G401 (cell line): Measurements from ENCODE around the gene CSNK1G2. TPM values are rescaled to one million over a fixed set of nuclear protein-coding genes. Genes with fewer than 3 reads are reported as not detected.

Experiments
- DNase-seq: peaks from one replicate; pipeline ENCODE4 v3.0.0-alpha.2; 2015; ENCODE audit warnings: low spot score
- in situ Hi-C: cut with HindIII; loops from 2 replicates; pipeline ENCODE4 v1.10.0; 2016; ENCODE audit warnings: low sequenced_read_pairs, mixed read lengths
- total RNA-seq: library from RNA; depleted of rRNA; stranded (reverse); fragments of >200 nt; shearing (Covaris generic); gene quantifications from 2 replicates; pipeline ENCODE4 v1.2.3, GENCODE V29; 2014; rRNA removed

Gene CSNK1G2
- 74.7 and 81.9 TPM in 2 replicates for total RNA-seq

DNA sequence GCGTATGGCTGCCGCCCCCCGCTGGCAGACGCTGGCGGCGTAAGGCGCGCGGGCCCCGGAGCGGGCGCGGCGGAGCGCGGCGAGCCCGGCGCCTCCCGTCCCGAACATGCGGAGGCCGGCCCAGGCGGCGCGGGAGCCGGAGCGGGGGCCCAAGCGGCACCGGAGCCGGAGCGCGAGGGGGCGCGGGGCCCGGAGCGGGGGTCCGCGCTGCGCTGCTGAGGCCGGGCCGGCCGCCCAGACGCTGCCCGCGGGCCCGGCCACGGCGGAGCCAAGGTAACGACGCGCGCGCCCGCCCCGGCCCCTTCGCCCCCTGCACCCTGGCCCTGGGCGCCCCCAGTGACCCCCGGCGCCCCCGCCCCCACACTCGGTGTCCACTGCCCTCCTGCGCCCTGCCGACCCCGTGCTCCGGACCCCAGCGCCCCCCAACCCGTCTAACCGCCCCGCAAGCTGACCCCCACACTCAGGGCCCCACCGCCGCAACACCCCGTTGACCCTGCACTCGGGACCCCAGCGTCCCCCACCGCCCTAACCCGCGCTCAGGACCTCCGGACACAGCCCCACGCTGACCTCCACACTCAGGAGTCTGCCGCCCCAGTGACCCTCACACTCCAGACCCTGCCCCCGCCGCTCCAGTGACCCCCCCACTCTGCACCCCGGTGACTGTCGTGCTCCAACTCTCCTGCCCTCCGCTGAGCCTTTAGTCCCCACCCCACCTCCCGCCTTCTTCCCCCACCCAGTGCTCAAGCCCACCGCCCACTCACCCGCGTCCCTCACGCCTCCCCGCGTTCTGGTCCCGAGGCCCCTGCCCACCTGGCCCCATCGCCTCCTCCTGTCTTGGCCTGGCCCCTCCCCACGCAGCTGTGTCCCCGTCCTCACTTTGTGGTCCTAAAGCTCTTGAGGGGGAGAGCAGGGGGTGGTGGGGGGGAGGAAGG, at the start of gene CSNK1G2:
CSNK1G2 (plus strand) TSS at position 27 of the 932 bp plus-strand sequence. CDS start 28,601 bp downstream, outside the sequence.
- DNase-seq: no peak
- in situ Hi-C loops: no loop called here

DNA sequence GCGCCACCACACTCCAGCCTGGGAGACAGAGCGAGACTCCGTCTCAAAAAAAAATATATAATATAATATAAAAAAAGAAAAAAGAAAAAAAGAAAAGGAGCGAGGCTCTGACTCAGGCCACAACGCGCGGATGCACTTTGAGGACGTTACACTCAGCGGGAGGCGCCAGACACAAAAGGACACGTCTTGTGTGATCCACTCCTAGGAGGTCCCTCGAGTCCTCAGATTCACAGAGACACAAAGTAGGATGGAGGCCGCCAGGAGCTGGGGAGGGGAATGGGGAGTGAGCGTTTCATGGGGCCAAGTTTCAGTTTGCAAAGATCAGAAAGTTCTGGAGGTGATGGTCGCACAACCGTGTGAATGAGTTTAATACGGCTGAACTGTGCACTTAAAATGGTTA, 47.2 kb upstream of the CSNK1G2 start:
- in situ Hi-C loops: no loop called here
- DNase-seq: no peak

GRCh38 chr19:1896508-1896907, 44.5 kb upstream of the CSNK1G2 start:
- no peak for DNase-seq
- in situ Hi-C loops: no loop called here

GRCh38 chr19:1901940-1902404, 39.0 kb upstream of the CSNK1G2 start:
- no peak for DNase-seq
- in situ Hi-C loops: no loop called here

GRCh38 chr19:1902923-1903322, 38.0 kb upstream of the CSNK1G2 start:
- in situ Hi-C loops: no loop called here
- DNase-seq: no peak

DNA sequence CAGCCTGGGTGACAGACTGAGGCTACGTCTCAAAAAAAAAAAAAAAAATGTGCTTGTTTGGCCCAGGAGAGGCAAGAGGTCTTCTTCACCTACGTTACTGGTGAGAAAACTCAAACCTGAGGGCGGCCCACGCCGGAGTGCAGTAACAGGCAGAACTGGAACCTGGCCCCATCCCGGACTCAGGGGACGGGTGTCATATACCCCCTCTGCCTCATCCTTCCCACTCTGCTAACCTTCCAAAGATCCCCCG, 36.2 kb upstream of the CSNK1G2 start:
- DNase-seq: no peak
- in situ Hi-C loops: no loop called here

GRCh38 chr19:1905110-1905862, 35.7 kb upstream of the CSNK1G2 start, which contains the start of the genes ADAT3 and SCAMP4:
TSS of gene ADAT3 (plus strand) at chr19:1905399. CDS start at chr19:1912048, 6,649 bp downstream.
TSS of gene SCAMP4 (plus strand) at chr19:1905399. CDS start at chr19:1915020, 9,621 bp downstream.
- in situ Hi-C loops: no loop called here
- peak; percentile 98 for DNase-seq

DNA sequence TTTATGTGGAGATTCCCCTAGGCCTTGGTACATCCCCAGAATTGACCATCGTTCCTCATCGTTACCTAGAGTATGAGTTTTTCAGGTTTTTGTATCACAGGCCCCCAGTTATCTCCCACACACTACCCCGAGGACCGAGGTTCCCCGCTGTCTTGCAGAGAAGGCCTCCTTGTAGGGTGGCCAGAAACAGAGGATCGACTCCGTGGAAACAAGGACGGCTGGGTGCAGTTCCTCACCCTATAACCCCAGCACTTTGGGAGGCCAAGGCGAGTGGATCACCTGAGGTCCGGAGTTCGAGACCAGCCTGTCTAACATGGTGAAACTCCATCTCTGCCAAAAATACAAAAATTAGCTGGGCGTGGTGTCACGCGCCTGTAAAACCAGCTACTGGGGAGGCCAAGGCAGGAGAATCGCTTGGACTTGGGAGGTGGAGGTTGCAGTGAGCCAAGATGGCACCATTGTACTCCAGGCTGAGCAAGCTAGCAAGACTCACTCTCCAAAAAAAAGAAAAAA, 35.1 kb upstream of the CSNK1G2 start:
- in situ Hi-C loops: no loop called here

DNA sequence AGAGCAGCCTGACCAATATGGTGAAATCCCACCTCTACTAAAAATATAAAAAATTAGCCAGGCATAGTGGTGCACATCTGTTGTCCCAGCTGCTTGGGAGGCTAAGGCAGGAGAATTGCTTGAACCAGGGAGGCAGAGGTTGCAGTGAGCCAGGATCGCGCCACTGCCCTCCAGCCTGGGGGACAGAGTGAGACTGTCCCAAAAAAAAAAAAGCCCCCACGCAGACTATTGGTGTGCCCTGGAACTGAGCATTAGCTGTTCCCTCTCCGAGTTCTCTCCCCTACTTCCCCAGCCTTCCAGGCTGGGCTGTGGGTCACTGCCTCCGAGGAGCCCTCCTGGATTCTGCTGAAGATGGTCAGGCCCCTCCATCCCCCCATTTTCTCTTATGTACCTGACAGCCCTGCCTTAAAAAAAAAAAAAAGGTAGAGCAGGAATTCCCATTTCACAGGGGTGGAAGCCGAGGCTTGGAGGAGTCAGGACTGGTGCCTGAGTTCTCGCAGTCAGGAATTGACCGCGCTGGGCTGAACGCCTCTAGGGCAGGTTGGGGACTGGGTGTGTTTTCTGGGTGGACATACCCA, 33.9 kb upstream of the CSNK1G2 start:
- DNase-seq: no peak
- in situ Hi-C loops: no loop called here

More for the DNA sequence above, 35.1 kb upstream of the CSNK1G2 start:
- no peak for DNase-seq

DNA sequence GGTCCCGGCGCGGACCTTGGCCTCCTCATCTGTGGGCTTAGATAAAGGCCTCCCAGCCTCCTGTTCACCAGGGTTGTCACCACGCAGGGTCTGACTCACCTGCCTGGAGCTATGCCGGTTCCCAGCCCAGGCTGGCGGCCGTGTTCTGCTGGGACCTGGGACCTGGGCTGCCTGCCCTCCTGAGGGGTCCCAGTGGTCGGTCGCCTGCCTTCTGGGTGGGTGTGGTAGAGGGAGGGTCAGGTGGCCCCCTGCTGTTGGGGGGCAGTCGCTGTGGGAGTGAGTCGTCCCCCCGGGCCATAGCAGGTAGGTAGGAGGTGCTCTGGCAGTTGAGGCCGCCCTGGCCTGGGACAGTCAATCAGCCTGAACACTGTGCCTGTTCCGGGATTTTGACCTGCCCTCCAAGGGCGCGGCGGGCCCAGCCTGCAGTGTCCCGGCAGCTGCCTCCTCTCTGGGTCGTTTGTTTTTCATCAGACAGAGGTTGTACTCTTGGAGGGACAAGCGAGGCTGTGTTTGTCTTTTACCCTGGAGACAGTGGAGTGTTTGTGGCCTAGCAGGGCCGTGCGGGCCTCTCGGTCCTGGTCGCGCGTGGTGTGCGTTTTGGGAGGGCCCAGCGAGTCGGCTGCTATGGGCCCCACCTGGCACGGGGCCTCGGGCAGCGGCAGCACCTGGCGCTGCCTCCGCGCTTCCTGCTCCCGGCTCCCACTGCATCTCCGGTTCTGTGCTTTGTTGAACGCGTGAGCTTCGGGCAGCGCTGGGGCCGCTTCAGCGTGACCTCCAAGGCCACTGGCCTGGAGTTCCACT, 33.2 kb upstream of the CSNK1G2 start:
- in situ Hi-C loops: no loop called here
- DNase-seq: no peak

DNA sequence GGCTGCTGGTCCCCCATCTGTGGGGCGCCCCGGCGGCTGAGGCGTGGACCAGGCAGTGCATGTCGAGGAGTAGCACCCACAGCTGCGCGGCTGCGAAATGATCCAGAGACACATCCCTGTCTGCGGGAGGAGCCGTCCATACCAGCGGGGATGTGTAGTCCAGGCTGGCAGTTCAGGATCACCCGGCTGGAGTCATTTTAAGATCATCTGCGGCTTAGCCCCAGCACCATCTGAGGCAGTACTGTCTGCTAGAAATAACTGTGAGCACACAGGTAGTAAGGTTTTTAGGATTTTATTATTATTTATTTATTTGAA, 32.7 kb upstream of the CSNK1G2 start:
- in situ Hi-C loops: no loop called here

GRCh38 chr19:1909761-1910080, 31.3 kb upstream of the CSNK1G2 start:
- no peak for DNase-seq
- in situ Hi-C loops: no loop called here

More for the DNA sequence above, 32.7 kb upstream of the CSNK1G2 start:
- no peak for DNase-seq

GRCh38 chr19:1910177-1910576, 30.8 kb upstream of the CSNK1G2 start:
- in situ Hi-C loops: no loop called here
- DNase-seq: peak; percentile 69

DNA sequence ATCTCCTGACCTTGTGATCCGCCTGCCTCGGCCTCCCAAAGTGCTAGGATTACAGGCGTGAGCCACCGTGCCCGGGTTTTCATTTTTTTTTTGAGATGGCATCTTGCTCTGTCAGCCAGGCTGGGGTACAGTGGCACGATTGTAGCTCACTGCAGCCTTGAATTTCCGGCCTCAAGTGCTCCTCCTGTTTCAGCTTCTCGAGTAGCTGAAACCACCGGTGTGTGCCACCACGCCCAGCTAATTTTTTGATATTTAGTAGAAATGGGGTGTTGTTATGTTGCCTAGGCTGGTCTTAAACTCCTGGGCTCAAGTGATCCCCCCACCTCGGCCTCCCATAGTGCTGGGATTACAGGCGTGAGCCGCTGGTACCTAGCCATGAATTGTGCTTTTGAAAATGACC, 29.9 kb upstream of the CSNK1G2 start:
- no peak for DNase-seq
- in situ Hi-C loops: no loop called here

DNA sequence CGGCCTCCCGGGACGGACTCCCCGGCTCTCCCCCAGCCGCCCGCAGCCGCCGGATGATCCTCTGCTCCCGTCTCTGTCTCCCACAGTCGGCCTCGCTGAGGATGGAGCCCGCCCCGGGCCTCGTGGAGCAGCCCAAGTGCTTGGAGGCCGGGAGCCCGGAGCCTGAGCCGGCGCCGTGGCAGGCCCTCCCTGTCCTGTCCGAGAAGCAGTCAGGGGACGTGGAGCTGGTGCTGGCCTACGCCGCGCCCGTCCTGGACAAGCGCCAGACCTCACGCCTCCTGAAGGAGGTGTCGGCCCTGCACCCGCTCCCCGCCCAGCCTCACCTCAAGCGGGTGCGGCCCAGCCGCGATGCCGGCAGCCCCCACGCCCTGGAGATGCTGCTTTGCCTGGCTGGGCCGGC, 29.0 kb upstream of the CSNK1G2 start:
- no peak for DNase-seq
- in situ Hi-C loops: no loop called here

DNA sequence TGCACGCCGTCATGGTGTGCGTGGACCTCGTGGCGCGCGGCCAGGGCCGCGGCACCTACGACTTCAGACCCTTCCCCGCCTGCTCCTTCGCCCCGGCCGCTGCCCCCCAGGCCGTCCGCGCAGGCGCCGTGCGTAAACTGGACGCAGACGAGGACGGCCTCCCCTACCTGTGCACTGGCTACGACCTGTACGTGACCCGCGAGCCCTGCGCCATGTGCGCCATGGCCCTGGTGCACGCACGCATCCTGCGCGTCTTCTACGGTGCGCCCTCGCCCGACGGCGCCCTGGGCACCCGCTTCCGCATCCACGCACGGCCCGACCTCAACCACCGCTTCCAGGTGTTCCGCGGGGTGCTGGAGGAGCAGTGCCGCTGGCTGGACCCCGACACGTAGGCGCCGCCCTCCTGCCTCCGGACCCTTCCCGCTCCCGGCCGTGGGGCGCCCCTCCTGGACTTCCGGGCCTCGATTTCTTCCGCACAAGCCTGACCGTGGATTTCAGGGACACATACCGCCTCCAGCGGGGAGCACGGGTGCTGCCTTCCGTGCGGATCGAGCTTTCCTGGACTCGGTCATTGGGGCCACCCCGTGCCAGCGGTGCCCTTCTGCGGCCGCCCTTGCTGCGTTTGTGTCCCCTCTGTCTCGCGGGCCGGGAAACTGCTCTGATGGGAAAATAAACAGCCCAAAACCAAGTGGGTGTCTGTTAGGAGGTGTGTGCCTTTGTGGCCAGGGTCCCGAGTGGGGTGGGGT, 28.0 kb upstream of the CSNK1G2 start:
- in situ Hi-C loops: no loop called here
- no peak for DNase-seq

- no peak for DNase-seq
- in situ Hi-C loops: no loop called here
Observed at GRCh38 chr19:1913781-1914577, 27.0 kb upstream of the CSNK1G2 start.
